Measurements from ENCODE around the gene HIC2.
"Not testable (repeated sequence)": the region's sequence is repeated elsewhere in the genome, so short reads cannot be mapped to it uniquely, and the experiment has no call there.

HIC2 gene

DNA sequence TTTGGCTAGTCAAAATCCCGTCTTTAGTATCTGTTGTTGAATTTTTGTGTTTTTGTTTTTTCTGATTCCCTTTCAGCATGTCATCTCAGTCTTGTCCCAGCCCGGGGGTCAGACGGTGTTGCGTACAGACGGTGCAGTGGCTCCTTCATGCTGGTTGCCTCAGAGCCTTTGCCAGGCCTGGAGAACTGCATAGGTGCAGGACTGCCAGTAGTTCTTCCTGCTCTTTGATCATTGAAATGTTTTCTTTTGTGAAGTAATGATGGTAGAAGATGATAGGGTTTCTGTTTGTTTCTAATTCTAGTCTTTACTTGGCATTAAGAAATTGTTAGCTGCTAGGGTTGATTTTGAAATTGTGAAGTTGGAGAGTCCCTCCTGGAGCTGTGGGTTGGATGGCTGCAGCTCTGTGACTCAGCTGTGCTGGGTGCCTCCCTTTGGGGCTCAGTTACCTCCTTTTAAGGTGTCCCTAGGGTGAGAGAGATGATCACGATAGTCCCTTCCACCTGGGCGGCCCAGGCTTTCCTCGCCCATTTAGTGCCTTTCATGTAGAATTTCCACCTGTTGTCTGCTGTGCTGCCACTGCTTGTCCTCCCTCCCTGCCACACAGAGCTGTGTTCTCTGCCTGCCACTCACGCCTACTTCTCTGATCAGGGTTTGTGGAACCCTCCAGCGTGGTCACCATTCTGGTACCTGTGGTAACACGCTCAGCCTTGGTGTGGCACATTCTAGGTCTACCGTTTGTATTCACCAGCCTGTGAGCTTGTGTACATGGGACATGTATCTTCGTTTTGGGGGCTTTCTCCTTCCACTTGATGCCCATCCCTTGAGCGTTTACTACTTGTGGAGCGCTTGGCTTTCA lies 17.4 kb downstream of the HIC2 start:
- not testable (repeated sequence) for DNase-seq

DNA sequence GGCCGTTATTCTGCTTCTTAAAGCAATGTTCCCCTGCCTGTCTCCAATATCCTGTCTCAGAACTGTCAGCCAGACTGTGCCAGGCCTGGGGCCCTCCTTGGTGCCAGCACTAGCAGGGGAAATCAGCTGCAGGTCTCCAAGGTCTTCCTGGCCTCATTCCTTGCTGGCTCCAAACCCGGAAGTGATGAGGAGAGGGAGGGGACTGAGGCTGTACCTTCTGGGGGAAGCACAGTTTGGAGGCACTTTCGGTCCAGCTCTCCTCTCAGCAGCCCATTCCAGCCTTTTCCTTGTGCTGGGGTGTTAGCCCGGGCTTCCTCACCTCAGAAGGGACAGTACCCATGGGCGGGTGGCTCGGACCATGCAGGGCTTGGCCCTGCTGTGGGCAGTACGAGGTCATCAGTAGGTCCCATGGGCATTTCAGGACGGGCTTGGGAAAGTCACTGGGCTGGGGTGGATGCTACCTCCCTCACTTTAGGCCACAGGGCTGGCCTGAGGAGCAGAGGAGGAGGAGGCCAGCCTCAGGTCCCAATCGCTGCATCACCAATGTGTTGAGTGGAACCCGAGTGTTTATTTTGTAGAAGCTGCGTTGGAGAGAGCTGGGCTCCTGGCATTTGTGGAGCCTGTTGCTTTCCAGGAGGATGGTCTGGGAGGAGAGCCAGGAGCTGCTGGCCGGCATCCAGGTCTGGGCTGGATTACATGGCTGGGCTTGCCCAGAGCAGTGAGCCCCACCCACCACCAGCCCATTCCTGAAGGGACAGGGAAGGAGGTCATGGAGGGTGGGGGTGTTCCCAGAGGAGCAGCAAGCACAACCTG lies 19.0 kb downstream of the HIC2 start:
- DNase-seq: not testable (repeated sequence)

DNA sequence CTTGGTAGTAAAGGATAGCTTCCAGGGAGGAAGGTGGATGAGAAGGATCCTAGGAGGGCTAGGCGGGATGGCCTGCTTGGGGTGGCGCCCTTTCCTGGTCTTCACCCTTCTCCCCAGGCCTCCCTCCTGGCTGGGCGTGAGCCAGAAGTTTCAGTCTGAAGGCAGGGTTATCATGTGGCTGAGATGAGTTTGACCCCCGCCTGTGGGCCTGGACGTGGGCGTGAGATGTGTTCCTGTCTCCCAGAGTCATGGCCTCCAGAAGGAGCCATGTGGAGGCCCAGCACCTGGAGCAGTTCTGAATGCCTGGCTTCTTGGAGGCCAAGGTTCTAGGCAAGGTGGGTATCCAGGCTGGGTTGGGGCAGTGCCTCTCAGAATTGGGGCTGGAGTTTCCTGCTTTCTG lies 20.8 kb downstream of the HIC2 start:
- DNase-seq: not testable (repeated sequence)

DNA sequence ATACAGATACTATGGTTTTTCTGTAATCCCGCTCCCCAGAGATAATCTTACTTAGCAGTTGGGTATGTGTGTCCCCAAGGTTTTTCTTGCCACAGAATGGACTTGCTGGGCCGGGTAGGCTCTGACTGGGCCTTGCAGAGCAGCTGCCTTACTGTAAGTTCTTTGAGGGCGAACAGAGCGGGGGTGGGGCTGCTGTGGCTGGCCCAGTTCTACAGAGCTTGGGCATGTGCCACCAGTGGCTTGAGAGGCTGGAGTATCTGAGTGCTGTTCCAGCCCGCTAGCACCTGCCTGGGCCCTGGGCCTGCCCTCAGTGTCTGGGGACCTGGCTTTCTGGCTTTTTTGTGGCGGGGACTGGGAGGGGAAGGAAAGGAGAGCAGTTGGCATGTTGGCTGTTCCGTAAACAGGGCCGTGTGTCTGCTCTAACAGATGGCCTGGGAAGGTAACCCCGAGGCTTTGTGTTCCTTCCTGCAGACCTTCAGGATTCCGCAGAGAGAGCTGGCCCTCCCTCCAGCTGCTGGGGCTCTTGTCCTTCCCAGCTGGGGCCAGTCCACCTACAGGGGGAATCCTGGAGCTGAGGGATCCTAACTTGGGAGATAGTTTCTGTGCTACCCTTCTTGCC lies 23.0 kb downstream of the HIC2 start:
- not testable (repeated sequence) for DNase-seq

DNA sequence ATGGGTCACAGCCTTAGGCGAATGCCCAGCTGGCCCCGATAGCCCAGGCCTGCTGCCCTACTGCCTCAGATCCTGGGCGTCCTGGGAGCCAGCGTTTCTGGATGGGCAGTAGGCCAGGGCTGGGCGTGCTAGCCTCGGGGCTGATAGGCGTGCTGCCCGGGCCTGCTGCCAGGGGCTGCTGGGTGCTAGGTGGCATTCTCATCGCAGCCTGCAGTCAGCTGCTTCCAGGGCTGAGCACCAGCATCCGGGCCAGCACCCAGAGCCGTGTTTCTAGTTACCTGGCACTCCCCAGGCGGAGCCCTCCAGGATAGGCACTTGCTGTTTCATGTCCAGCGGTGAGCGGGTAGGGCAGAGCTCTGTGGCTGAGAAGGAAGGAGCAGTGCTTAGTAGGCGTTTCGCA lies 23.5 kb downstream of the HIC2 start:
- not testable (repeated sequence) for DNase-seq

DNA sequence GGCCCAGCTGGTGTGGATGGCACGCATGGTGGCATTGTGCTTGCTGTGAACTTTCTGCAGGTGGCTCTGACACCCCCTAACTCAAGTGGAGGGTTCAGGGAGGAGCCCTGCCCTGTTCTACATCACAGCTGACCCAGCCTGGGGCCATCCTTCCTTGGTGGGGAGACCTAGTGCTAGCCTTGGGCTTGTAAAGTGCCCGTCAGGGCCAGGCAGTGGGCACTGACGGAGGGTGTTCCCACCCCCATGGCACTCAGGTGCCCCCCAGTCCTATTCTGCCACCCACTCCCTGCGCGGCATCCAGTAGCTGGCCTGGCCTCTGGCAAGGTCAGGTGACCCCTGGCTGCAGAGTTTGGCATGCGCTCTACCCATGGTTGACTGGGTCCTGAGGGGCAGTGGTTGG lies 24.0 kb downstream of the HIC2 start:
- not testable (repeated sequence) for DNase-seq

DNA sequence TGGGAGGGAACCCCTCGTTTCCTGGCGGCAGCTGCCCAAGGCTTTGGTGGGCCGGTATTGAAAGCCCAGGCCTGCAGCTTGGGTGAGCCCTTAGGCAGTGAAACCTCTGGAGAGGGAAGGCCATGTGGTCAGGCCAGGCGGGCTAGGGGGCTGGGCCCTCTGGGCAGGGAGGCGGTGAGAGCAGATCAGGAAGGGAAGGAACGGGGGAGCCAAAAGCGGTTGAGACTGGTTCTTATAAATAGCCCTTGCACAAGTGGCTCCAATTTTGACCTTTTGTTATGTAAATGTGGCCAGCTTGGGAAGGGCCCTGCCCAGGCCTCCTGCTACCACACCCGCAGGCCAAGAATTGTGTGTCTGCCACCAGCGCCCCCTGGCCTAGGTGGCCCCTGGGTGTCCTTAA lies 25.0 kb downstream of the HIC2 start:
- DNase-seq: not testable (repeated sequence)

DNA sequence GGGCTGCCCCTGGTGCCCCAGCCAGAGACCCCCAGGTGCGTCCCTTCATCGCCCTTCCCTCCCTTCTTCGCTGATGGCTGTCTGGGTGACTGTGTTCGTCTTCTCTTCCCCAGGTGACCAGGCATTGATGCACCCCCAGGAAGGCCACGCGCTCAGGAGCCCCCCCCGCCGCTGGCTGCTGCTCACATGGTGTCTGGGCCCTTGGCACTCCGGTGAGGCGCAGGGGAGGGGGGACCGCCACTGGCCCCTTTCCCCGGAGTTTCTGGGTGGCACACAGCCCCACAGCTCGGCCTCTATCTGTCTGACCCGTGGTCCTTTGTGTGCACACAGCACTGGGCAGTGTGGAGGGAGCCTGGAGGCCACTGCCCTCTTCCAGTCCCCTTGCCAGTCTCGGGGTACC lies 25.5 kb downstream of the HIC2 start:
- not testable (repeated sequence) for DNase-seq

DNA sequence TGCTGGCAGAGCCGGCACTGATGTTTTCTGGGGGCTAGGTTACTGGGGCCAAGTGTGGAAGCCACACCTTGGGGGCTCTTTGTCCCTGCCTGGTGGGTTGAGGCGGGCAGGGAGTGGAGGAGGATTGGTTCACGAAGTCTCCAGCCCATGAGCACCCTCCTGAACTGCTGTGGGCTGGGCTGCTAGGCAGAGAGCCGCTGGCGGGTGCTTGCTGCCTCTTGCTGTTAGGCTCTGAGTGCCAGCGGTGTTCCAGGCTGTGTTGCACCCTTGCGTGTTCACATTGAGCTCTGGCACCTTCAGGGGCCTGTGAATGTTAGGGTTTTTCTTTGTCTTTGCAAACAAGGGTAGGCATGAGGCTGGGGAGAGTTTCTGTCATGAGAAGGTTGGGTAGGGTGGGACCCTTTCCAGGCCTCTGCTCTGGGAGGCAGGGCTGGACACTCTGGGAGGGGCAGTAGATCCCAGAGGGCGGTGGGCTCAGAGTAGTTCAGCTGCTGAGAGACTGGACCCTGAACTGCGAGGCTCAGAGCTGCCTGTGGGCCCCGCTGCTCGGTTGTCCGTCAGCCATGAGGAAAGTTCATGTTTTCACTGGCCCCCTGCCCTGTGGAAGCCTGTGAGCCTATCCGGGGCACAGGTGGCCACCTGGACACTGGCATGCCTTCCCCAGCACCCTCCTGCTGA lies 26.0 kb downstream of the HIC2 start:
- peak; percentile 26 for DNase-seq

DNA sequence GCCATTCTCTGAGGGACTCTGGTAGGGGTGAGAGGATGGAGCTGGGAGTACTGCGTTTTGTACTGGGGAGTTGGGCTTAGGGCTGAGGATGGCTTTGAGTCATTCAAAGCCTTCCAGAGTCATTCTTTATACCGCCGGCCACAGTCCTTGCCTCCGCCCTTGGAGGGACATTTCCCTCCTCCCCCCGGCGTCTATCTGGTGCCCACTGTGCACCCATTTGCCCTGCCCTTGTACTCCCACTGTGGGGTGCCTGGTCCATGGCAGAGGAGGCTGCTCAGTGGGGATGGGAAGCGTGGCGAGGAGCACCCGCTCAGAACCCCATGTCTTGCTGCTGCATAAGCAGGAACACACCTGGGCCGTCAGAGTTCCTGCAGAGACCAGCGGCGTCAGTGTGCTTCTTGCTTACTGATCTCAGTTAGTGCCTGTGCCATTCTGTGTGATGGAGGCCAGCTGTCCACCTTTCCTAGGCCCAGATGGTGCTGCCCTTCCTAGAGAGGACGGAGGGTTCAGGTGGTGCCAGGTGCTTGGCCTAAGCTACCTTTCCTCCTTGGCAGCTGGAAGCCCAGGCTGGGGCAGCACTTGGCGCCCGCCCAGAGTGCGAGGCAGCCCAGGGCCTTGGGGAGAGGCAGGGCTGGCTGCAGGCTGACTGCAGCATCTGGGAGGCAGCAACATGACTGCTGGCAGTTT lies 26.7 kb downstream of the HIC2 start:
- DNase-seq: no peak

DNA sequence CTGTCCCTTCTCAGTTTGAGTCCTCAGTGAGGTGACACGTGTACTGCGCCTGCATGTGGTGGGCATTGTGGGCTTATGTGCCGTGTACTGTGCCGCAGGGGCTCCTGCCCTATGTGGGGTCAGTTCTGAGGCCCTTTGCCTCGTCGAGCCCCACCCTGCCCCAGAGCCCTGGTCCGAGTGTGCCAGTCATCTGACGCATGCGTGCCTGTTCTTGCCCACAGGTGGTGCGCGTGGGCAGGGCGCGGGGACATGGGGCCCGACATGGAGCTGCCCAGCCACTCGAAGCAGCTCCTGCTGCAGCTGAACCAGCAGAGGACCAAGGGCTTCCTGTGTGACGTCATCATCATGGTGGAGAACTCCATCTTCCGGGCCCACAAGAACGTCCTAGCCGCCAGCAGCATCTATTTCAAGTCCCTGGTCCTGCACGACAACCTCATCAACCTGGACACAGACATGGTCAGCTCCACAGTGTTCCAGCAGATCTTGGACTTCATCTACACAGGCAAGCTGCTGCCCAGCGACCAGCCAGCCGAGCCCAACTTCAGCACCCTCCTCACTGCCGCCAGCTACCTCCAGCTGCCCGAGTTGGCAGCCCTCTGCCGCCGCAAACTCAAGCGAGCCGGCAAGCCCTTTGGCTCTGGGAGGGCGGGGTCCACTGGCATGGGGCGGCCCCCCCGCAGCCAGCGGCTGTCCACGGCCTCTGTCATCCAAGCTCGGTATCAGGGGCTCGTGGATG lies 27.7 kb downstream of the HIC2 start:
- DNase-seq: peak; percentile 44

DNA sequence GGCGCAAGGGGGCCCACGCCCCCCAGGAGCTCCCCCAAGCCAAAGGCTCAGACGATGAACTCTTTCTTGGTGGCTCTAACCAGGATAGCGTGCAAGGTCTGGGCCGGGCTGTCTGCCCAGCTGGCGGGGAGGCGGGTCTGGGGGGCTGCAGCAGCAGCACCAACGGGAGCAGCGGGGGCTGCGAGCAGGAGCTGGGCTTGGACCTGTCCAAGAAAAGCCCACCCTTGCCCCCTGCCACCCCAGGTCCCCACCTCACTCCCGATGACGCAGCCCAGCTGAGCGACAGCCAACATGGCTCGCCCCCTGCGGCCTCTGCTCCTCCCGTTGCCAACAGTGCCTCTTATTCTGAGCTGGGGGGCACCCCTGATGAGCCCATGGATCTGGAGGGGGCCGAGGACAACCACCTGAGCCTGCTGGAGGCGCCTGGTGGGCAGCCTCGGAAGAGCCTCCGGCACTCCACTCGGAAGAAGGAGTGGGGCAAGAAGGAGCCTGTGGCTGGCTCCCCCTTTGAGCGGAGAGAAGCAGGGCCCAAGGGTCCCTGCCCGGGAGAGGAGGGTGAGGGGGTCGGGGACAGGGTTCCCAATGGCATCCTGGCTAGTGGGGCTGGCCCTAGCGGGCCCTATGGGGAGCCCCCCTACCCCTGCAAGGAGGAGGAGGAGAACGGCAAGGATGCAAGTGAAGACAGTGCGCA lies 28.4 kb downstream of the HIC2 start:
- DNase-seq: no peak

DNA sequence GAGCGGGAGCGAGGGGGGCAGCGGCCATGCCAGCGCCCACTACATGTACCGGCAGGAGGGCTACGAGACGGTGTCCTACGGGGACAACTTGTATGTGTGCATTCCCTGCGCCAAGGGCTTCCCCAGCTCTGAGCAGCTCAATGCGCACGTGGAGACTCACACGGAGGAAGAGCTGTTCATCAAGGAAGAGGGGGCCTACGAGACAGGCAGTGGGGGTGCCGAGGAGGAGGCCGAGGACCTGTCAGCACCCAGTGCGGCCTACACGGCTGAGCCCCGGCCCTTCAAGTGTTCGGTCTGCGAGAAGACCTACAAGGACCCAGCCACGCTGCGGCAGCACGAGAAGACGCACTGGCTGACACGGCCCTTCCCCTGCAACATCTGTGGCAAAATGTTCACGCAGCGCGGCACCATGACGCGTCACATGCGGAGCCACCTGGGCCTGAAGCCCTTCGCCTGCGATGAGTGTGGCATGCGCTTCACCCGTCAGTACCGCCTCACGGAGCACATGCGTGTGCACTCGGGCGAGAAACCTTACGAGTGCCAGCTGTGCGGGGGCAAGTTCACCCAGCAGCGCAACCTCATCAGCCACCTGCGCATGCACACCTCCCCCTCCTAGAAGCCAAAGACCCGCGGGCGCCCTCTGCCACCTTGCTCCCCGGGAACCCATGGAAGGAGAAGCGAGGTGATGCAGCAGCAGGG lies 29.1 kb downstream of the HIC2 start:
- DNase-seq: peak; percentile 37

DNA sequence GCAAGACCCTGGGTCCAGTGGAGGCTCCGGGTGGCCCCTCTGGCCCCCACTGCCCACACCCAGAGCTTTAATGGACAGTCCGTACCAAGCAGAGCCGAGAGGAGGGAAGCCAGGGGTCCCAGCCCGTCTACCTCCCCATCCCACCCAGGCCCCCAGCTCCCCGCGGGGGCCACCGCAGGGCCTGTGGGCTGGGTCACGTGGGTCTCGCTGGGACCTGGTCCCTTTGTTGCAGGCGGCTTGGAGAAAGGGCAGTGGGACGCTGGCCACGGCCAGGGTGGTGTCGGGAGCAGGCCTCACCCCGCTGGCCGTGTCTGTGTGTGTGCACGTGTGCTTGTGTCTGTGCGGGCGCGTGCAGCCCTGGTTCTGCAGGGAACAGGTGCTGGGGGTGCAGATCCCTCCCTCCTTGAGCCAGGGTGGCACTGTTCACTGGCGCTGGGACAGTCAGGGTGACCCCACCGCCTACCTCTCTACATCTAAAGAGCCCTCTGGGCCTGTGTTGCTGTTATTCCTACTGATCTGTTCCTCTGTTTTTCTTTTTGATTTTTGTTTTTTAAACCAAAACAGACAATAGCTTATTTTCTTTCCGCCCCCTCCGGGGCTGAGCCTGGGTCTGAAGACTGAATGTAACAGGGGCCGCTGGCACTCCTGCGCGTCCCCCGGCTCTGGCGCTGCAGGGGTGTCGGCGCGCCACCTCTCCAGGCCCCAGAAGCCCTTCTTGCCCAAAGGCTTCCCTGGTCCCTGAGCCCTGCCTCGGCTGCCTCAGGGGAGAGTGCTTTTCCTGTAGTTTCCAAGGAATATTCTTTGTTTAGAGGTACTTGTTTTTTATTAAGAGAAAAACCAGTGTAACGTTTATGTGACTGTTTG lies 29.9 kb downstream of the HIC2 start:
- DNase-seq: peak; percentile 33

DNA sequence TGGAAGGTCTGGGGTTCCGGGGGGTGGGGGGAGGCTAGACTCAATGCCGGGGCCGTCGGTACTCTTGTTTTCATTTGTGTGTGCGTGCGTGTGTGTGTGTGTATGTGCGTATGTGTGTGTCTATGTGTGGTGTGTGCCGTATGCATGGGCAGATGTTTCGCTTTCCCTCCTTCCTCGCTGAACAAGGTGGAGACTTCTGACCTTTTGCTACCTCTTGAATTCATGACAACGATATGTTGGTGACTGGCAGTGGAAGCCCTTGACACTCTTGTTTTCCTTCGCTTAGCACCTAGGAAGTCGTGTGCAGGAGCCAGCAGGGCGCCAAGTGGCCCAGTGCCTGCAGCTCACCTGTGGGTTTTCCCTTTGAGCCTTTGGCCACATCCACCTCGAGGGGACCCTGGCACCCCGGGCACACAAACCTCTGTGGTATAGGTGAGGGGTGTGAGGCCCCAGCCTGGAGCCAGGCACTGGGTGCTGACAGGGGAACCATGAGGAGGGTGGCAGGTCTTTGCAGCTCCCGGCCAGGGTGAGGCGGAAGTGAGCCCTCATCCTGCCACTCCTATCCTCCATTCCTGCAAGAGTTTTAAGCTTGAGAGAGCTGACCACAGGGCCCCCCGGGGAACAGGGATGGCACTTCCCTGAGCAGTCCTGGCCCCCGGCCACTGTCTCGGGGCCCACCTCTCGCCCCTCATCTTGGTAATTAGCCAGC lies 30.7 kb downstream of the HIC2 start:
- peak; percentile 24 for DNase-seq

DNA sequence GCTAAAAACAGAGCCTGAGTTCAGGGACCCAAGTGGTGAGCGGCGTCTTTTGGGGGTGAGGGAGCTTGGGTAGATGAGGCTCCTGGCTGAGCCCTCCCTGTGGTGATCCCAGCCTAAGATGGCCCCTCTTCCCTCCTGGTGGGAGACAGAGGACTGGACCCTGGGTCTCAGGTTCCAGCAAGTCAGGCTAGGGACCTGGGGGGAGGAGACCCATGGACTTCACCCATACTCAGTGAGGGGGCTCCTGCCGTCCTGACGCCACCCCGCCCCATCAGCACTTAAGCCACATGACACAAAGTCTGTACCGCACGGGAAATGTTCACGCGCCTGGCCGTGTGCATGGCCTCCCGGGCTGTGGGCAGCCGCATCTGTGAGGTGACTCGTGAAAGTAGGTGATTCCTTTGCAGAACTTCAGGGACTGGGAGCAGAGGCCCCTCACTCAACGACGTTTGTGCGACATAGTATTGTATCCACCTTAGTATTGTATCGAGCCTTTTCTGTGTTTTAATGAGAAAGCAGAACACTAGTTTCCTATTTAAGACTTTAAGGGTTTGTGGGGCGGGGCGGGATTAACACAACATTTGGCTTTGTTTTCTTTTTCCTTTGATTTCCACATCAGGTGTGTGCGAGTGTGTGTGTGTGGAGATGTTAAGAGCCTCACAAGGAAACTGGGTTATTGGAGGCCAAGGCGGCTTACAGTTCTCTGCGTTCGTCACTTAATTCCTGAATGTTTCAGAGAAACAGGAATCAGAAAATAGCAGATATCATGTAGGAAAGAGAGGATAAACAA lies 31.7 kb downstream of the HIC2 start:
- DNase-seq: no peak

DNA sequence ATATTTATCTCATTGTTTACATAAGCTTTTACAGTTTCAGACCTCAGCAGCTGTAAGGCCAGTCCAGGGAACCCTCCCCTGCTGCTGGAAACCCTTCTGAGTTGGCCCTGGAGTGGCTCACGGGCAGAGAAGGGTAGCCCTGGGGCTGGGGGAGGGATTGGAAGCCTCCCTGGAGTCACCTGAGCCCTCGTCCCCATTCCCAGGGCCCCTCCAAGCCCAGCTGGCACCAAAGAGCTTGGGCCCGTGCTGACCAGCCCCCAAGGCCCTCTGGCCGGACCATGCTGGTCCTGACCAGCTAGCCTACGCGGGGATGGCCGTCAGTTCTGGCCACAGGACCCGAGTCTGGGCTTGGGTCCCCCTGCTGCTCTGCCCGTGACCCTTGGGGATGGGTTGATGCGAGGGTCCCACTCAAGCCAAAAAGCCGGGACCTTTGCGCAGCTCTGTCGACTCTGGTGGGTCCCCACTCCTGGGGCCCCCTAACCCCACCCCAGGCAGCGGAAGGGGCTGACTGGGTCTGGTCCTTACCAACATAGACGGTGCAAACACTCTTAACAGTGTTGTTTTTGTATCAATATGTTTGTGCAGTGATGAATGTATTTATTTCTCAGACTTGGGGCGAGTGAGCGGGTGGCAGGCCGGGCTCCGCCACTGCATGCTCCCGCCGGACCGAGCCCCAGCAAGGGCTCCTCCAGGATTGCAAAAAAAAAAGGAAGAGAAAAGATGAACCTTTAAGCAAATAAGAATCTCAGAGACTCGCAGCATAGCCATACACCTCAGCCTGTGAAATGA lies 32.6 kb downstream of the HIC2 start:
- DNase-seq: no peak

Data from left hindlimb (tissue), 1 donor.